ENCODE measurements around the gene PAQR4. TPM values are rescaled to one million over a fixed set of nuclear protein-coding genes. Genes with fewer than 3 reads are reported as not detected.

Gene PAQR4
- total and polyA plus RNA-seq, 7 experiments from 2014 or later: 0.40 to 39.4 (median 0.70) TPM; not detected in 1

DNA sequence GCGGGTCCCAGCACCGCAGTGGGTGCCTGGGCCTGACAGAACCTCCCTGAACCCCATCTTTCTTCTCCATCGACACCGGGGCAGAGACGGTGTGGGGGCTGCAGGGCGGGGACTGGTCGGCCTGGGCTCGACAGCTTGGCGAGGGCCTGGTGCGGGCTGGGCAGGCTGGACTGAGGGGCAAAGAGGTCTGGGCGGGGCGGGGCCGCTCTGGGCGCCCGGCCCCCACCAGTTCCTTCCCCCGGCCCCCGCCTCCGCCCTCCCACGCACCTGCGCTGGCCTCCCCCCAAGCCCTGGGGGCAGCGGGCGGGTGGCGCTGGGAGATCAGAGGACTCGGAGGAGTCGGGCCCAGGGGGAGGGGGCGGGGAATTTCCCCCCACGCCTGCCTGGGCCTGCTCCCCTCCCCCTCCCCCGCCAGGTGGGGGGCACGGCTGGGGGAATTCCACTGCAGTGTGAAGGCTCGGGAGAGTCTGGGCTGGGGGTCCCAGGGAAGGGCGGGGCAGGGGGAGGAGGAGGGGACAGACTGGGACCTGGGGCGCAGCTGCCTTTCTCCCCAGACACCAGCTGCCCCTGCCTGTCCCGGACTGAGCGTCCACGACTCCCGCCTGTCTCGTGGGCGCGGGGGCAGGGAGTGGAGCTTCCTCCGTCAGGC lies 6.0 kb upstream of the PAQR4 start:
- intact Hi-C loops (cut with micrococcal nuclease): no loop called here
- no peaks in the 10 kb centered on the region for H3K9me3 ChIP-seq (ENCODE audit: control insufficient read depth in 2 of 3, low read length in 3 of 3)
- H3K27ac ChIP-seq (ENCODE audit: low read depth, low read length): no peak overlapping the region
- peaks cover 13 to 33% of the 10 kb centered on the region in 2 donors for H3K4me1 ChIP-seq (ENCODE audit: control insufficient read depth in 2 of 2, insufficient read depth in 2 of 2, low read length in 2 of 2)
- peak overlapping the region; percentile 3 to 89 (median 80) for H3K4me3 Mint-ChIP-seq
- H3K9me3 Mint-ChIP-seq: no peaks in the 10 kb centered on the region
- no peak overlapping the region for H3K4me3 ChIP-seq (ENCODE audit: low read length)
- H3K4me1 Mint-ChIP-seq: peaks cover 5 to 31% (median 17%) of the 10 kb centered on the region in 7 donors
- peak overlapping the region in 1 of 9 donors; percentile 23 for H3K27ac Mint-ChIP-seq
- ATAC-seq (peak; percentile 46), DNase-seq (peak in 2 of 9 donors; percentile 49 to 62)
- H3K36me3 Mint-ChIP-seq: peaks cover 0 to under 1% (median 0%) of the 10 kb centered on the region in 5 donors
- CTCF ChIA-PET: no interaction called here
- no peaks in the 10 kb centered on the region for H3K36me3 ChIP-seq (ENCODE audit: control insufficient read depth in 2 of 3, insufficient read depth in 3 of 3, low read length in 3 of 3)
- peaks cover 5 to 21% of the 10 kb centered on the region in 2 donors for H3K27me3 ChIP-seq (ENCODE audit: control insufficient read depth in 2 of 2, insufficient read depth in 2 of 2, low read length in 2 of 2)
- POLR2A ChIA-PET: interaction anchor here (0.5 to 0.6 kb wide), 2 partner anchors 18 to 95 kb away, joined by 3 read pairs; no protein-coding TSS in a partner anchor
- H3K27me3 Mint-ChIP-seq: peaks cover 5 to 42% (median 19%) of the 10 kb centered on the region in 5 donors

DNA sequence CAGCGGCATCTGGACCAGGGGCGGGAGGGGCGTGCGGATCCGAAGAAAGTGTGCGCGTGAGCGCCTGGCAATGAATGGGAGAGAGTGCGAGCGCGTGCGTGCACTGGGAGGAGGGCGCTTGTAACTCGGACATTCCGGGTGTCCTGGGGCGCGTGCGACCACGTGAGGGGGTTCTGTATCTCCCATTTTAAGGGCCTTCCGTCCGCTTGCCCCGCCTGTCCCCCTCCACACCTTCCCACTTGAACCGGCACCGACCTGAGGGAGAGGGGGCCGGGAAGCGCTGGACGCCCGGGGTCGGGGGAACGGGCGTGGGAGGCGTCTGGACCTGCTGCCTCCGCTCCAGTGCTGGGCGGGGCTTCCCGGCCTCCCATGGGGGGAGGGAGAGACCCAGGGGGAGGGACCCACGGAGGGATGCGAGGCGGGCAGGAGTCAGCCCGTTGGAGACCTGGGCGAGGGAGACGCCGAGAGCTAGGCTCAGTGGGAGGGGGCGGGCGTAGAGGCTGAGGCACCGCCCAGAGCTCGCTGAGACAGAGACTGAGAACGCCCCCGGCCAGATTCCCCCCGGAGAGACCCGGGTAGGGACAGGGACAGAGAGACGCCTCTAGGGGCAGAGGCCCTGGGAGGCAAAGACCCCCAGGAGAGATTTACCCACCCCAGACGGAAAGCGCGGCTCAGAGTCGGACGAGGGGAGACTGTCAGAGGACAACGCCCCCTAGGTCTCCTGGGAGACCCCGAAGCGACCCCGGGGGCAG lies 5.2 kb upstream of the PAQR4 start, which contains the start of gene KREMEN2:
TSS of gene KREMEN2 (plus strand) at position 553 of the 752 bp plus-strand sequence. CDS start 246 bp downstream, outside the sequence.
- no peak within 1 kb of the TSS for H3K27ac ChIP-seq (ENCODE audit: low read depth, low read length)
- no peaks in the 10 kb centered on the region for H3K9me3 ChIP-seq (ENCODE audit: control insufficient read depth in 2 of 3, low read length in 3 of 3)
- ChIA-PET CTCF (no interaction called here), POLR2A (interaction anchor here (0.6 to 4.0 kb wide), 2 partner anchors 17 to 18 kb away, joined by 3 to 17 read pairs; no protein-coding TSS in a partner anchor)
- H3K4me1 ChIP-seq (ENCODE audit: control insufficient read depth in 2 of 2, insufficient read depth in 2 of 2, low read length in 2 of 2): peaks cover 13 to 40% of the 10 kb centered on the region in 2 donors
- DNase-seq (peak in 4 of 9 donors; percentile 21 to 63 (median 37)), ATAC-seq (no peak)
- intact Hi-C loops (cut with micrococcal nuclease): no loop called here
- no peaks in the 10 kb centered on the region for H3K36me3 ChIP-seq (ENCODE audit: control insufficient read depth in 2 of 3, insufficient read depth in 3 of 3, low read length in 3 of 3)
- Mint-ChIP-seq H3K27me3 (peaks cover 10 to 47% (median 23%) of the 10 kb centered on the region in 5 donors), H3K27ac (peak within 1 kb of the TSS in 2 of 9 donors; percentile 23 to 55), H3K4me1 (peaks cover 10 to 38% (median 21%) of the 10 kb centered on the region in 7 donors), H3K4me3 (peak within 1 kb of the TSS; percentile 78 to 89 (median 85)), H3K36me3 (peaks cover 0 to 1% (median 0%) of the 10 kb centered on the region in 5 donors), H3K9me3 (peaks cover 0 to 1% (median 0%) of the 10 kb centered on the region in 11 donors)
- H3K27me3 ChIP-seq (ENCODE audit: control insufficient read depth in 2 of 2, insufficient read depth in 2 of 2, low read length in 2 of 2): peaks cover 5 to 28% of the 10 kb centered on the region in 2 donors
- H3K4me3 ChIP-seq (ENCODE audit: low read length): peak within 1 kb of the TSS; percentile 44

DNA sequence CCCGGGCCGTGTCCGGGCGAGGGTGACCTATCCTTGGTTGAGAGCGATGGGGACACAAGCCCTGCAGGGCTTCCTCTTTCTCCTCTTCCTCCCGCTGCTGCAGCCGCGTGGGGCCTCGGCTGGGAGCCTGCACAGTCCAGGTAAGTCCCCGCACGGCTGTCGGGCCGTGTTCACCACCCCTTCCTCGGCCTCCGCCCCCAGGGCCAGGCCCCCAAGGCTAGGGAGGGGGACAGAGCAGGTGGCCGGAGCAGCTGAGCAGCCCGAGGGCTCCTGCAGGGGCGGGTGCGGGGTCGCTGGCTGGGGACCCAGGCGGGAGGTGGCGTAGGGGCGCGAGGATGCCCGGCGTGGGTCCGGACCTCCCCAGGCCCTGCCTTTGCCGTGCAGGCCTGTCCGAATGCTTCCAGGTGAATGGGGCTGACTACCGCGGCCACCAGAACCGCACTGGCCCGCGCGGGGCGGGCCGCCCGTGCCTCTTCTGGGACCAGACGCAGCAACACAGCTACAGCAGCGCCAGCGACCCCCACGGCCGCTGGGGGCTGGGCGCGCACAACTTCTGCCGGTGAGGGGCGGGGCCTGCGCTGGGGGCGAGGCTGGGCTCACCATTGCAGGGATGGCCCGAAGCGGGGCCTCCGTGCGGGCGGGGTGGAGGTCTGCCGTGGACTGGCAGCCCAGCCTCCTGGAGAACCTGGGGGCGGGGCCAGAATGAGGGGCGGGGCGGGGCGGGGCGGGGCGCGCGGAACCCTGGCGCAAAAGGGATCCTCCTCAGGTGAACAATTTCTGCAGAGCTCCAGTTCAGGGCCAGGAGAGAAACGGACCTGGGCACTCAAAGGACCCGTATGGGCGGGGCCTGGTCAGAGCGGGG lies 4.4 kb upstream of the PAQR4 start:
- Histone ChIP-seq H3K9me3 (ENCODE audit: control insufficient read depth in 2 of 3, low read length in 3 of 3) (no peaks in the 10 kb centered on the region), H3K36me3 (ENCODE audit: control insufficient read depth in 2 of 3, insufficient read depth in 3 of 3, low read length in 3 of 3) (no peaks in the 10 kb centered on the region), H3K27me3 (ENCODE audit: control insufficient read depth in 2 of 2, insufficient read depth in 2 of 2, low read length in 2 of 2) (peaks cover 5 to 28% of the 10 kb centered on the region in 2 donors), H3K4me3 (ENCODE audit: low read length) (peak overlapping the region; percentile 44), H3K27ac (ENCODE audit: low read depth, low read length) (no peak overlapping the region), H3K4me1 (ENCODE audit: control insufficient read depth in 2 of 2, insufficient read depth in 2 of 2, low read length in 2 of 2) (peaks cover 13 to 40% of the 10 kb centered on the region in 2 donors)
- Mint-ChIP-seq H3K4me1 (peaks cover 11 to 39% (median 21%) of the 10 kb centered on the region in 7 donors), H3K36me3 (peaks cover 0 to 1% (median 0%) of the 10 kb centered on the region in 5 donors), H3K4me3 (peak overlapping the region; percentile 36 to 89 (median 84)), H3K27ac (no peak overlapping the region), H3K9me3 (peaks cover 0 to 1% (median 0%) of the 10 kb centered on the region in 11 donors), H3K27me3 (peaks cover 10 to 43% (median 20%) of the 10 kb centered on the region in 5 donors)
- ATAC-seq (peak; percentile 28), DNase-seq (peak in 7 of 9 donors; percentile 34 to 75 (median 48))
- ChIA-PET CTCF (interaction anchor here (0.7 kb wide), 1 partner anchor 213 kb away, joined by 4 read pairs; no protein-coding TSS in a partner anchor), POLR2A (interaction anchor here (0.7 to 4.0 kb wide), 2 partner anchors 15 to 17 kb away, joined by 3 to 17 read pairs; partner anchors contain the start of gene PKMYT1)
- intact Hi-C loops (cut with micrococcal nuclease): loop anchor here (1.0 kb wide), 2 partner anchors 16 to 60 kb away; partner anchors contain the start of gene PKMYT1 (in 1 of the 2)

DNA sequence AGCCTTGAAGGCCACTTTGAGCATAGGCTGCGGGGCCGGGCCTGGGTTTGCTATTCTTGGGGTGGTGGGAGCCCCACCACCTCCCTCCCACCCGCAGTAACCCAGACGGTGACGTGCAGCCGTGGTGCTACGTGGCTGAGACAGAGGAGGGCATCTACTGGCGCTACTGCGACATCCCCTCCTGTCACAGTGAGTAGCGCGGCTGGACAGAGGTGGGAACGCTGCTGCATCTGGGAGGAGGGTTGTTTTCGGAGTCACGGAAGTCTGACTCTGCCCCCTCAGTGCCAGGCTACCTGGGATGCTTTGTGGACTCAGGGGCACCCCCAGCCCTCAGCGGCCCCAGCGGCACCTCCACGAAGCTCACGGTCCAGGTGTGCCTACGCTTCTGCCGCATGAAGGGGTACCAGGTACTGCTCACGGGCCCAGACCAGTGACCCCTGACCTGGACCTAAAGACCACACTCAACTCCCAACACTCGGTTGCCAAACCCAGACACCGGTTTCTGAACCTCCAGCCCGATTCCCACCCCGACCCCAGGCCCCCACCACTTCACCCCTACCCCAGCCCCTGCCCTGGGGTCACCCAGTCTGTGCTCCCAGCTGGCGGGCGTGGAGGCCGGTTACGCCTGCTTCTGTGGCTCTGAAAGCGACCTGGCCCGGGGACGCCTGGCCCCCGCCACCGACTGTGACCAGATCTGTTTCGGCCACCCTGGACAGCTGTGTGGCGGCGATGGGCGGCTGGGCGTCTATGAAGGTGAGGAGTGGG lies 2.9 kb upstream of the PAQR4 start:
- ChIA-PET CTCF (no interaction called here), POLR2A (interaction anchor here (4.0 kb wide), 1 partner anchor 16 kb away, joined by 17 read pairs; no protein-coding TSS in a partner anchor)
- DNase-seq (peak in 1 of 9 donors; percentile 28), ATAC-seq (no peak)
- Mint-ChIP-seq H3K4me1 (peaks cover 15 to 38% (median 32%) of the 10 kb centered on the region in 7 donors), H3K27ac (no peak overlapping the region), H3K4me3 (peak overlapping the region in 5 of 10 donors; percentile 11 to 89 (median 78)), H3K36me3 (peaks cover 0 to 1% (median 0%) of the 10 kb centered on the region in 5 donors), H3K9me3 (peaks cover 0 to 1% (median 0%) of the 10 kb centered on the region in 11 donors), H3K27me3 (peaks cover 10 to 43% (median 20%) of the 10 kb centered on the region in 5 donors)
- no peak overlapping the region for H3K27ac ChIP-seq (ENCODE audit: low read depth, low read length)
- no peak overlapping the region for H3K4me3 ChIP-seq (ENCODE audit: low read length)
- H3K27me3 ChIP-seq (ENCODE audit: control insufficient read depth in 2 of 2, insufficient read depth in 2 of 2, low read length in 2 of 2): peaks cover 5 to 28% of the 10 kb centered on the region in 2 donors
- intact Hi-C loops (cut with micrococcal nuclease): no loop called here
- no peaks in the 10 kb centered on the region for H3K36me3 ChIP-seq (ENCODE audit: control insufficient read depth in 2 of 3, insufficient read depth in 3 of 3, low read length in 3 of 3)
- peaks cover 19 to 40% of the 10 kb centered on the region in 2 donors for H3K4me1 ChIP-seq (ENCODE audit: control insufficient read depth in 2 of 2, insufficient read depth in 2 of 2, low read length in 2 of 2)
- no peaks in the 10 kb centered on the region for H3K9me3 ChIP-seq (ENCODE audit: control insufficient read depth in 2 of 3, low read length in 3 of 3)

DNA sequence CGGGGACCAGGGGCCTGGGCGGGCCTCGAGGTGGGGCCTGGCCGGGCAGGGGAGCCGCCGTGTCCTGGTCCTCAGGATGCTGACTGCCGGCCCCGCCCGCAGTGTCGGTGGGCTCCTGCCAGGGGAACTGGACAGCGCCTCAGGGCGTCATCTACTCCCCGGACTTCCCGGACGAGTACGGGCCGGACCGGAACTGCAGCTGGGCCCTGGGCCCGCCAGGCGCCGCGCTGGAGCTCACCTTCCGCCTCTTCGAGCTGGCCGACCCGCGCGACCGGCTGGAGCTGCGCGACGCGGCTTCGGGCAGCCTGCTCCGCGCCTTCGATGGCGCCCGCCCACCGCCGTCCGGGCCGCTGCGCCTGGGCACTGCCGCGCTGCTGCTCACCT lies 2.3 kb upstream of the PAQR4 start:
- peaks cover 0 to 1% (median 0%) of the 10 kb centered on the region in 11 donors for H3K9me3 Mint-ChIP-seq
- Histone ChIP-seq H3K36me3 (ENCODE audit: control insufficient read depth in 2 of 3, insufficient read depth in 3 of 3, low read length in 3 of 3) (no peaks in the 10 kb centered on the region), H3K4me3 (ENCODE audit: low read length) (no peak overlapping the region), H3K4me1 (ENCODE audit: control insufficient read depth in 2 of 2, insufficient read depth in 2 of 2, low read length in 2 of 2) (peaks cover 19 to 37% of the 10 kb centered on the region in 2 donors), H3K27me3 (ENCODE audit: control insufficient read depth in 2 of 2, insufficient read depth in 2 of 2, low read length in 2 of 2) (peaks cover 5 to 28% of the 10 kb centered on the region in 2 donors), H3K9me3 (ENCODE audit: control insufficient read depth in 2 of 3, low read length in 3 of 3) (no peaks in the 10 kb centered on the region), H3K27ac (ENCODE audit: low read depth, low read length) (no peak overlapping the region)
- no peak for ATAC-seq
- POLR2A ChIA-PET: interaction anchor here (4.0 kb wide), 1 partner anchor 15 kb away, joined by 17 read pairs; no protein-coding TSS in a partner anchor
- peaks cover 10 to 42% (median 17%) of the 10 kb centered on the region in 5 donors for H3K27me3 Mint-ChIP-seq
- CTCF ChIA-PET: no interaction called here
- no peak overlapping the region for H3K4me3 Mint-ChIP-seq
- H3K27ac Mint-ChIP-seq: no peak overlapping the region
- peak in 1 of 9 donors; percentile 31 for DNase-seq
- H3K4me1 Mint-ChIP-seq: peaks cover 12 to 36% (median 29%) of the 10 kb centered on the region in 7 donors
- peaks cover 0 to 1% (median 0%) of the 10 kb centered on the region in 5 donors for H3K36me3 Mint-ChIP-seq
- intact Hi-C loops (cut with micrococcal nuclease): no loop called here
